HepG2 (cell line): ENCODE data around the gene NPB. TPM values are rescaled to one million over a fixed set of nuclear protein-coding genes. Genes with fewer than 3 reads are reported as not detected.

Source experiments
- GATA4 ChIP-seq: sonication (generic); IDR thresholded peaks from 2 replicates; pipeline ENCODE4 v1.6.1; 2016; ENCODE audit warnings: antibody characterized with exemption, low read depth, borderline replicate concordance
- JUN ChIP-seq: sonication (generic); formaldehyde crosslinking; IDR thresholded peaks from 2 replicates; pipeline ENCODE4 v1.4.0; 2020; ENCODE audit warnings: mild to moderate bottlenecking, missing genetic modification reagents
- MEF2D ChIP-seq: sonication (generic); formaldehyde crosslinking; IDR thresholded peaks from 2 replicates; pipeline ENCODE4 v1.5.1; 2020; ENCODE audit warnings: mild to moderate bottlenecking, missing genetic modification reagents
- POLR2A ChIP-seq, 2 experiments: IDR thresholded peaks; 2 replicates each; pipeline ENCODE4 v1.6.1; 2011; ENCODE audit warnings: low read depth in 2 of 2, low read length in 2 of 2, mild to moderate bottlenecking in 1 of 2, moderate library complexity in 1 of 2; ENCODE audit not compliant: insufficient read depth in 1 of 2
- POLR2G ChIP-seq: fragments of 200-400 bp; formaldehyde crosslinking; IDR thresholded peaks from 2 replicates; pipeline ENCODE4 v1.6.1; 2018; ENCODE audit warnings: mild to moderate bottlenecking, low read depth, low read length, moderate library complexity
- RFX5 ChIP-seq: IDR thresholded peaks from 2 replicates; pipeline ENCODE4 v1.6.1; 2011; ENCODE audit warnings: low read depth, low read length, improper control_type of control experiment
- RNF2 ChIP-seq: fragments of 450-650 bp; conservative IDR thresholded peaks from 2 replicates; pipeline ENCODE4 v1.6.1; 2016; ENCODE audit warnings: low read depth
- SP1 ChIP-seq, 2 experiments: fragments of 450-650 bp in 1 of 2; sonication (generic) in 1 of 2; formaldehyde crosslinking in 1 of 2; IDR thresholded peaks; 2 replicates each; pipeline versions ENCODE4 v1.4.0 to v1.6.1; 2016 to 2020; ENCODE audit warnings: missing genetic modification reagents in 1 of 2
- TSC22D2 ChIP-seq: sonication (generic); formaldehyde crosslinking; IDR thresholded peaks from 2 replicates; pipeline ENCODE4 v1.5.1; 2020; ENCODE audit warnings: missing genetic modification reagents, mild to moderate bottlenecking, borderline replicate concordance
- USF2 ChIP-seq, 2 experiments: sonication (generic) in 1 of 2; formaldehyde crosslinking in 1 of 2; IDR thresholded peaks; 2 replicates each; pipeline versions ENCODE4 v1.5.1 to v1.6.1; 2011 to 2020; ENCODE audit warnings: borderline replicate concordance in 1 of 2, low read depth in 1 of 2, low read length in 1 of 2, mild to moderate bottlenecking in 1 of 2, missing genetic modification reagents in 1 of 2, moderate library complexity in 1 of 2
- ZHX1 ChIP-seq: sonication (generic); formaldehyde crosslinking; IDR thresholded peaks from 2 replicates; pipeline ENCODE4 v1.8.1; 2022; ENCODE audit warnings: low read depth, mild to moderate bottlenecking, missing genetic modification reagents
- ZNF101 ChIP-seq: sonication (generic); formaldehyde crosslinking; IDR thresholded peaks from 2 replicates; pipeline ENCODE4 v1.4.0; 2020; ENCODE audit warnings: mild to moderate bottlenecking, low read depth, missing genetic modification reagents, borderline replicate concordance
- ZNF17 ChIP-seq: sonication (generic); formaldehyde crosslinking; IDR thresholded peaks from 2 replicates; pipeline ENCODE4 v1.5.0; 2020; ENCODE audit warnings: mild to moderate bottlenecking, missing genetic modification reagents
- ZNF337 ChIP-seq: sonication (generic); formaldehyde crosslinking; IDR thresholded peaks from 2 replicates; pipeline ENCODE4 v1.5.1; 2020; ENCODE audit warnings: missing genetic modification reagents, low read depth, mild to moderate bottlenecking, borderline replicate concordance
- ZNF367 ChIP-seq: sonication (generic); formaldehyde crosslinking; IDR thresholded peaks from 2 replicates; pipeline ENCODE4 v1.4.0; 2020; ENCODE audit warnings: missing genetic modification reagents, borderline replicate concordance
- ZNF710 ChIP-seq: sonication (generic); formaldehyde crosslinking; IDR thresholded peaks from 2 replicates; pipeline ENCODE4 v1.5.0; 2020; ENCODE audit warnings: mild to moderate bottlenecking, missing genetic modification reagents, borderline replicate concordance
- polyA plus RNA-seq, 8 experiments: library from polyadenylated mRNA; depleted of rRNA in 3 of 8; stranded (reverse) in 7 of 8; unstranded in 1 of 8; fragments of >200 nt; fragmentation: Illumina TruSeq in 4 of 8; extraction: Trizol in 4 of 8; gene quantifications; 2 replicates each; pipeline versions ENCODE4 v1.2.1 to v1.2.3, GENCODE V29; 2011 to 2016; ENCODE audit warnings: low read depth in 4 of 8, missing spikeins in 1 of 8, mixed read lengths in 1 of 8; ENCODE audit not compliant: insufficient read depth in 1 of 8
- total RNA-seq, 5 experiments: library from RNA; depleted of rRNA; stranded (reverse); fragments of >200 nt; fragmentation: Illumina TruSeq; extraction: Trizol; gene quantifications; 2 replicates each; pipeline ENCODE4 v1.2.3, GENCODE V29; 2016; ENCODE audit warnings: low read depth in 1 of 5
- TF ChIP-seq, protein P1 (sequence below): sonication (generic); formaldehyde crosslinking; IDR thresholded peaks from 2 replicates; pipeline ENCODE4 v1.5.1; 2020; ENCODE audit warnings: mild to moderate bottlenecking, missing genetic modification reagents, moderate library complexity
- TF ChIP-seq, protein P2 (sequence below): sonication (generic); formaldehyde crosslinking; IDR thresholded peaks from 2 replicates; pipeline ENCODE4 v1.4.0; 2020; ENCODE audit warnings: mild to moderate bottlenecking, missing genetic modification reagents

The NPB gene
- total and polyA plus RNA-seq, 2 of the 13 experiments (the other 11 are each of a cell fraction or from before 2014, with no cell fraction given): 0.11 to 0.93 TPM

DNA sequence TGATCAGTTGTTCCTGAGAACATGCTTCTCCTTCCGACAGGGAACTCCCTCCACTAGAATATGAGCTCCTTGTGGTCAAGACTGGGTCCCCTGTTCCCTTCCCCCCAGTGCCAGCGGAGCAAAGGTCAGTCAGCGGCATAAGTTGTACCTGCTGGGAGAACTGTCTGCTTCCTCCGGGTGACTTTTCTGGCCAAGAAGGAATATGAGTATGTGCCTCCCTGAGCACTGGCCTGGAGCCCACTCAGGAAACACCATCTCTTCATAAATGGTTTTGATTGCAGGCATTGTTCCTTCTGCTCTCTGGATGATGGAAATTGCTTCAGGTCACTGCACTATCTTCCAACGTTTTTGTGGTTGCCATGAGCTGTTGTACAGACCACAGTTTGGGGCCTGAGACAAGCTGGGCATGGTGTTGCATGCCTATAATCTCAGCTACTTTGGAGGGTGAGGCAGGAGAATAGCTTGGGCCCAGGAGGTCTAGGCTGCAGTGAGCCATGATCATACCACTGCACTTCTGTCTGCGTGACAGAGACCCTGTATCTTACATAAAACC is 38.8 kb upstream of the NPB start (continued):
- TF ChIP-seq ZHX1 (CRISPR knock-in tag): no peak
- TF ChIP-seq SP1 (IDR thresholded peaks at IDR 0.05): no peak
- TF ChIP-seq SP1 (CRISPR knock-in tag; IDR thresholded peaks at IDR 0.05): no peak
- TF ChIP-seq ZNF17 (CRISPR knock-in tag): no peak
- TF ChIP-seq JUN: no peak
- no peak for TF ChIP-seq USF2 (IDR thresholded peaks at IDR 0.05; ENCODE audit: low read depth, low read length)
- TF ChIP-seq USF2 (CRISPR knock-in tag; IDR thresholded peaks at IDR 0.05; ENCODE audit: borderline replicate concordance): no peak
- no peak for TF ChIP-seq ZNF101 (CRISPR knock-in tag)
- TF ChIP-seq MEF2D: no peak
- TF ChIP-seq GATA4: no peak
- no peak for TF ChIP-seq RFX5
- TF ChIP-seq POLR2G: peak; percentile 39
- TF ChIP-seq RNF2: no peak
- TF ChIP-seq ZNF367 (CRISPR knock-in tag): no peak
- no peak for TF ChIP-seq ZNF337 (CRISPR knock-in tag)
- TF ChIP-seq POLR2A (IDR thresholded peaks at IDR 0.05; ENCODE audit: insufficient read depth in 1 of 2, low read depth in 2 of 2, low read length in 2 of 2): 0 out of 4 replicates have a peak, but pooled peaks of 1 of the 2 experiments have one; percentile 7
- TF ChIP-seq ZNF710: no peak
- TF ChIP-seq TSC22D2 (CRISPR knock-in tag): no peak
- TF ChIP-seq, protein P1, sequence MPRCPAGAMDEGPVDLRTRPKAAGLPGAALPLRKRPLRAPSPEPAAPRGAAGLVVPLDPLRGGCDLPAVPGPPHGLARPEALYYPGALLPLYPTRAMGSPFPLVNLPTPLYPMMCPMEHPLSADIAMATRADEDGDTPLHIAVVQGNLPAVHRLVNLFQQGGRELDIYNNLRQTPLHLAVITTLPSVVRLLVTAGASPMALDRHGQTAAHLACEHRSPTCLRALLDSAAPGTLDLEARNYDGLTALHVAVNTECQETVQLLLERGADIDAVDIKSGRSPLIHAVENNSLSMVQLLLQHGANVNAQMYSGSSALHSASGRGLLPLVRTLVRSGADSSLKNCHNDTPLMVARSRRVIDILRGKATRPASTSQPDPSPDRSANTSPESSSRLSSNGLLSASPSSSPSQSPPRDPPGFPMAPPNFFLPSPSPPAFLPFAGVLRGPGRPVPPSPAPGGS (CRISPR knock-in tag): 0 out of 2 replicates have a peak, but pooled peaks have one; percentile 35
- TF ChIP-seq, protein P2, sequence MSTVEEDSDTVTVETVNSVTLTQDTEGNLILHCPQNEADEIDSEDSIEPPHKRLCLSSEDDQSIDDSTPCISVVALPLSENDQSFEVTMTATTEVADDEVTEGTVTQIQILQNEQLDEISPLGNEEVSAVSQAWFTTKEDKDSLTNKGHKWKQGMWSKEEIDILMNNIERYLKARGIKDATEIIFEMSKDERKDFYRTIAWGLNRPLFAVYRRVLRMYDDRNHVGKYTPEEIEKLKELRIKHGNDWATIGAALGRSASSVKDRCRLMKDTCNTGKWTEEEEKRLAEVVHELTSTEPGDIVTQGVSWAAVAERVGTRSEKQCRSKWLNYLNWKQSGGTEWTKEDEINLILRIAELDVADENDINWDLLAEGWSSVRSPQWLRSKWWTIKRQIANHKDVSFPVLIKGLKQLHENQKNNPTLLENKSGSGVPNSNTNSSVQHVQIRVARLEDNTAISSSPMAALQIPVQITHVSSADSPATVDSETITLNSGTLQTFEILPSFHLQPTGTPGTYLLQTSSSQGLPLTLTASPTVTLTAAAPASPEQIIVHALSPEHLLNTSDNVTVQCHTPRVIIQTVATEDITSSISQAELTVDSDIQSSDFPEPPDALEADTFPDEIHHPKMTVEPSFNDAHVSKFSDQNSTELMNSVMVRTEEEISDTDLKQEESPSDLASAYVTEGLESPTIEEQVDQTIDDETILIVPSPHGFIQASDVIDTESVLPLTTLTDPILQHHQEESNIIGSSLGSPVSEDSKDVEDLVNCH (CRISPR knock-in tag): 0 out of 2 replicates have a peak, but pooled peaks have one; percentile 56
